ENCODE data around the gene SIGLEC10. TPM values are rescaled to one million over a fixed set of nuclear protein-coding genes. Genes with fewer than 3 reads are reported as not detected.

The SIGLEC10 gene
- total and polyA plus RNA-seq, 9 of the 15 experiments (the other 6 are each of a cell fraction or from before 2014, with no cell fraction given) = 0.10 to 1.8 (median 0.82) TPM

DNA sequence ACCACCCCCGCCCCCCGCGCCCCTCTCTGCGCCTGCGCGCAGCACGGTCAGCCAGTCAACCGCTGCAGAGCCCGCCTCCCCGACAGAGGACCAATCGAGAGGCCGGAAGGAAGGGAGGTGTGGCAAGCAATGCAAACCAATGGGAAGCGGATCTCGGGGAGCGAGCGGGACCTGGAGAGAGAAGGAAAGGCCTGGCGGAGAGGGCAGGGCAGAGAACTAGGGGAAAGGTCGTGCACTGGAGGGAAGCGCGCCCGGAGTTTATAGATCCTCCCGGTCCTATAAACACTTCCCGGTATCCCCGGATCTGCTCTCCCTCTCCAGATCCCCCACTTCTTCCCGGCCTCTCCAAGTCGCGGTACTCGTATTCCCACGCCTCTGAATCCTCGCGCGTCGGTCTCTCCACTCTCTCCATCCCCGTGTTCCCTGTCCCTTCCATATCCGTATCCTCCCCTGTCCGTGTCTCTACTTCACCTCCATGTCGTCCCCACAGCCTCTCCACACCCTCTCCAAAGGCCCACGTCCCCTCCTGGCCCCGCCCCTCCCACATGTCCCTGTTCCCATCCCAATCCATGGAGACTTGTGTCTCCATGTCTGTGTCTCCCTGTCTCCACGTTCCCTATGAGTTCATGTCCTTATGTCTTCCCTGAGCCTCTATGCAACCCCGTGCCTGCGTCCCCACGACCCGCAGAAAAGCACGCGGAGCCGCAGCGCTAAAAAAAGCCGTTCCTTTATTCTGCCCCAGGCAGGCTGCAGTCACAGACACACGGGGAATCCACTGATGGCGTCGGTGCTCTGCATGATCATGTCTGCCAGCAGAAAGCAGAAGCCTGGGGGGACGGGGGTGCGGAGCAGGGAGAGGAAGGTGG is 50.8 kb downstream of the SIGLEC10 start (continued):
- TF ChIP-seq, protein P1, sequence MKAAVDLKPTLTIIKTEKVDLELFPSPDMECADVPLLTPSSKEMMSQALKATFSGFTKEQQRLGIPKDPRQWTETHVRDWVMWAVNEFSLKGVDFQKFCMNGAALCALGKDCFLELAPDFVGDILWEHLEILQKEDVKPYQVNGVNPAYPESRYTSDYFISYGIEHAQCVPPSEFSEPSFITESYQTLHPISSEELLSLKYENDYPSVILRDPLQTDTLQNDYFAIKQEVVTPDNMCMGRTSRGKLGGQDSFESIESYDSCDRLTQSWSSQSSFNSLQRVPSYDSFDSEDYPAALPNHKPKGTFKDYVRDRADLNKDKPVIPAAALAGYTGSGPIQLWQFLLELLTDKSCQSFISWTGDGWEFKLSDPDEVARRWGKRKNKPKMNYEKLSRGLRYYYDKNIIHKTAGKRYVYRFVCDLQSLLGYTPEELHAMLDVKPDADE (conservative IDR thresholded peaks at IDR 0.05; ENCODE audit: control insufficient read depth, low read depth, low read length) = no peak
- TF ChIP-seq HCFC1 (IDR thresholded peaks at IDR 0.05; ENCODE audit: low read depth, low read length) (no peak), ETS2 (tag; IDR thresholded peaks at IDR 0.05; ENCODE audit: borderline replicate concordance, poor library complexity, severe bottlenecking) (no peak), SMARCE1 (IDR thresholded peaks at IDR 0.05) (no peak; the same call in none of the 2 replicates), ZNF76 (CRISPR knock-in tag; IDR thresholded peaks at IDR 0.05; ENCODE audit: borderline replicate concordance) (no peak), KLF6 (CRISPR knock-in tag; IDR thresholded peaks at IDR 0.05; ENCODE audit: borderline replicate concordance) (no peak)
- TF ChIP-seq, protein P2, sequence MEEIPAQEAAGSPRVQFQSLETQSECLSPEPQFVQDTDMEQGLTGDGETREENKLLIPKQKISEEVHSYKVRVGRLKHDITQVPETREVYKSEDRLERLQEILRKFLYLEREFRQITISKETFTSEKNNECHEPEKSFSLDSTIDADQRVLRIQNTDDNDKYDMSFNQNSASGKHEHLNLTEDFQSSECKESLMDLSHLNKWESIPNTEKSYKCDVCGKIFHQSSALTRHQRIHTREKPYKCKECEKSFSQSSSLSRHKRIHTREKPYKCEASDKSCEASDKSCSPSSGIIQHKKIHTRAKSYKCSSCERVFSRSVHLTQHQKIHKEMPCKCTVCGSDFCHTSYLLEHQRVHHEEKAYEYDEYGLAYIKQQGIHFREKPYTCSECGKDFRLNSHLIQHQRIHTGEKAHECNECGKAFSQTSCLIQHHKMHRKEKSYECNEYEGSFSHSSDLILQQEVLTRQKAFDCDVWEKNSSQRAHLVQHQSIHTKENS (CRISPR knock-in tag; IDR thresholded peaks at IDR 0.05) = no peak
- TF ChIP-seq, protein P3, sequence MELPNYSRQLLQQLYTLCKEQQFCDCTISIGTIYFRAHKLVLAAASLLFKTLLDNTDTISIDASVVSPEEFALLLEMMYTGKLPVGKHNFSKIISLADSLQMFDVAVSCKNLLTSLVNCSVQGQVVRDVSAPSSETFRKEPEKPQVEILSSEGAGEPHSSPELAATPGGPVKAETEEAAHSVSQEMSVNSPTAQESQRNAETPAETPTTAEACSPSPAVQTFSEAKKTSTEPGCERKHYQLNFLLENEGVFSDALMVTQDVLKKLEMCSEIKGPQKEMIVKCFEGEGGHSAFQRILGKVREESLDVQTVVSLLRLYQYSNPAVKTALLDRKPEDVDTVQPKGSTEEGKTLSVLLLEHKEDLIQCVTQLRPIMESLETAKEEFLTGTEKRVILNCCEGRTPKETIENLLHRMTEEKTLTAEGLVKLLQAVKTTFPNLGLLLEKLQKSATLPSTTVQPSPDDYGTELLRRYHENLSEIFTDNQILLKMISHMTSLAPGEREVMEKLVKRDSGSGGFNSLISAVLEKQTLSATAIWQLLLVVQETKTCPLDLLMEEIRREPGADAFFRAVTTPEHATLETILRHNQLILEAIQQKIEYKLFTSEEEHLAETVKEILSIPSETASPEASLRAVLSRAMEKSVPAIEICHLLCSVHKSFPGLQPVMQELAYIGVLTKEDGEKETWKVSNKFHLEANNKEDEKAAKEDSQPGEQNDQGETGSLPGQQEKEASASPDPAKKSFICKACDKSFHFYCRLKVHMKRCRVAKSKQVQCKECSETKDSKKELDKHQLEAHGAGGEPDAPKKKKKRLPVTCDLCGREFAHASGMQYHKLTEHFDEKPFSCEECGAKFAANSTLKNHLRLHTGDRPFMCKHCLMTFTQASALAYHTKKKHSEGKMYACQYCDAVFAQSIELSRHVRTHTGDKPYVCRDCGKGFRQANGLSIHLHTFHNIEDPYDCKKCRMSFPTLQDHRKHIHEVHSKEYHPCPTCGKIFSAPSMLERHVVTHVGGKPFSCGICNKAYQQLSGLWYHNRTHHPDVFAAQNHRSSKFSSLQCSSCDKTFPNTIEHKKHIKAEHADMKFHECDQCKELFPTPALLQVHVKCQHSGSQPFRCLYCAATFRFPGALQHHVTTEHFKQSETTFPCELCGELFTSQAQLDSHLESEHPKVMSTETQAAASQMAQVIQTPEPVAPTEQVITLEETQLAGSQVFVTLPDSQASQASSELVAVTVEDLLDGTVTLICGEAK (IDR thresholded peaks at IDR 0.05) = peak; percentile 61
- TF ChIP-seq, protein P3 (CRISPR knock-in tag; IDR thresholded peaks at IDR 0.05) = no peak
- TF ChIP-seq, protein P4, sequence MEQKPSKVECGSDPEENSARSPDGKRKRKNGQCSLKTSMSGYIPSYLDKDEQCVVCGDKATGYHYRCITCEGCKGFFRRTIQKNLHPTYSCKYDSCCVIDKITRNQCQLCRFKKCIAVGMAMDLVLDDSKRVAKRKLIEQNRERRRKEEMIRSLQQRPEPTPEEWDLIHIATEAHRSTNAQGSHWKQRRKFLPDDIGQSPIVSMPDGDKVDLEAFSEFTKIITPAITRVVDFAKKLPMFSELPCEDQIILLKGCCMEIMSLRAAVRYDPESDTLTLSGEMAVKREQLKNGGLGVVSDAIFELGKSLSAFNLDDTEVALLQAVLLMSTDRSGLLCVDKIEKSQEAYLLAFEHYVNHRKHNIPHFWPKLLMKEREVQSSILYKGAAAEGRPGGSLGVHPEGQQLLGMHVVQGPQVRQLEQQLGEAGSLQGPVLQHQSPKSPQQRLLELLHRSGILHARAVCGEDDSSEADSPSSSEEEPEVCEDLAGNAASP (IDR thresholded peaks at IDR 0.05) = no peak
- TF ChIP-seq, protein P5, sequence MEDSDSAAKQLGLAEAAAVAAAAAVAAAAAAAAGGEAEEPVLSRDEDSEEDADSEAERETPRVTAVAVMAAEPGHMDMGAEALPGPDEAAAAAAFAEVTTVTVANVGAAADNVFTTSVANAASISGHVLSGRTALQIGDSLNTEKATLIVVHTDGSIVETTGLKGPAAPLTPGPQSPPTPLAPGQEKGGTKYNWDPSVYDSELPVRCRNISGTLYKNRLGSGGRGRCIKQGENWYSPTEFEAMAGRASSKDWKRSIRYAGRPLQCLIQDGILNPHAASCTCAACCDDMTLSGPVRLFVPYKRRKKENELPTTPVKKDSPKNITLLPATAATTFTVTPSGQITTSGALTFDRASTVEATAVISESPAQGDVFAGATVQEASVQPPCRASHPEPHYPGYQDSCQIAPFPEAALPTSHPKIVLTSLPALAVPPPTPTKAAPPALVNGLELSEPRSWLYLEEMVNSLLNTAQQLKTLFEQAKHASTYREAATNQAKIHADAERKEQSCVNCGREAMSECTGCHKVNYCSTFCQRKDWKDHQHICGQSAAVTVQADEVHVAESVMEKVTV (CRISPR knock-in tag; IDR thresholded peaks at IDR 0.05) = no peak

Measured in K562 (cell line).